HCT116 (cell line): ENCODE results near the gene OPTN.
"Not testable (repeated sequence)": the region's sequence is repeated elsewhere in the genome, so short reads cannot be mapped to it uniquely, and the experiment has no call there.

ENCODE experiments used
- CEBPB ChIP-seq: IDR thresholded peaks from 2 replicates; pipeline ENCODE4 v1.6.1; 2012; ENCODE audit warnings: low read depth
- CTCF ChIP-seq, 3 experiments: fragments of 200-600 bp in 1 of 3; sonication (generic) in 1 of 3; IDR thresholded peaks in 2 of 3; conservative IDR thresholded peaks in 1 of 3; 2 replicates each; pipeline ENCODE4 v1.5.1; 2012 to 2017; ENCODE audit warnings: low read depth in 2 of 3, low read length in 2 of 3, antibody characterized with exemption in 1 of 3, borderline replicate concordance in 1 of 3, control low read depth in 1 of 3, mild to moderate bottlenecking in 1 of 3, mixed read lengths in 1 of 3, mixed run types in 1 of 3, moderate library complexity in 1 of 3; ENCODE audit not compliant: insufficient read depth in 1 of 3
- POLR2A ChIP-seq: IDR thresholded peaks from 2 replicates; pipeline ENCODE4 v1.7.0; 2011; ENCODE audit warnings: borderline replicate concordance; ENCODE audit not compliant: insufficient read depth, insufficient read length; ENCODE audit errors: extremely low read depth
- POLR2AphosphoS5 ChIP-seq: IDR thresholded peaks from 2 replicates; pipeline ENCODE4 v1.6.1; 2011; ENCODE audit warnings: mild to moderate bottlenecking, low read depth, low read length, moderate library complexity
- SIN3A ChIP-seq: IDR thresholded peaks from 2 replicates; pipeline ENCODE4 v1.6.1; 2012; ENCODE audit warnings: low read depth
- SRF ChIP-seq: IDR thresholded peaks from 2 replicates; pipeline ENCODE4 v1.6.1; 2012; ENCODE audit warnings: low read depth
- TCF7L2 ChIP-seq: IDR thresholded peaks from 2 replicates; pipeline ENCODE4 v1.7.0; 2011; ENCODE audit warnings: borderline replicate concordance, inconsistent platforms; ENCODE audit not compliant: insufficient read depth, insufficient read length; ENCODE audit errors: extremely low read depth
- ZNF274 ChIP-seq: fragments of 200-500 bp; sonication (Bioruptor generic); IDR thresholded peaks from 2 replicates; pipeline ENCODE4 v1.6.1; 2014; ENCODE audit warnings: mild to moderate bottlenecking, low read depth, low read length, inconsistent platforms

DNA sequence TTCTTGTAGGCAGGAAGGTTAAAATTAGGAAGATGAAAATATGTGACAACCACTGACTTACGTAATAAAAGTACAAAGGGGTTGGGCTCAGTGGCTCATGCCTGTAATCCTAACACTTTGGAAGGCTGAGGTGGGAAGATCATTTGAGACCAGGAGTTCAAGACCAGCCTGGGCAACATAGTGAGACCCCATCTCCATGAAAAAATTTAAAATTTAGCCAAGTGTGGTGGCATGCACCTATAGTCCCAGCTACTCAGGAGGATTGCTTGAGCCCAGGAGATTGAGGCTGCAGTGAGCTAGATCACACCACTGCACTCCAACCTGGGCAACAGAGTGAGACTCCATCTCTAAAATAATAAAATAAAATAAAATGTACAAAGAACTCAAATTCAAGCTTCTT, 46.8 kb upstream of the OPTN start:
- not testable (repeated sequence) for TF ChIP-seq POLR2A; POLR2AphosphoS5; TCF7L2; CTCF (IDR thresholded peaks at IDR 0.05 in 2 of 3, conservative IDR thresholded peaks at IDR 0.05 in 1 of 3; ENCODE audit: borderline replicate concordance in 1 of 3, insufficient read depth in 1 of 3, low read depth in 2 of 3, low read length in 2 of 3); SIN3A; CEBPB; SRF; ZNF274
